ENCODE data around the gene CCL18. TPM values are rescaled to one million over a fixed set of nuclear protein-coding genes. Genes with fewer than 3 reads are reported as not detected.
"Not testable (repeated sequence)": the region's sequence is repeated elsewhere in the genome, so short reads cannot be mapped to it uniquely, and the experiment has no call there.

Gene CCL18
- polyA plus RNA-seq, 1 donor from 2014 or later, result not detected

- no peaks in the 10 kb centered on the region for H3K79me2 ChIP-seq (replicated peaks; ENCODE audit: insufficient read depth, low read length)
- no peak overlapping the region for H2AFZ ChIP-seq (ENCODE audit: low read depth, low read length)
- no peaks in the 10 kb centered on the region for H3K9me2 ChIP-seq (ENCODE audit: insufficient read depth, low read length)
- no peak overlapping the region for H3K27ac ChIP-seq (ENCODE audit: low read length)
- H3K27me3 ChIP-seq (ENCODE audit: insufficient read depth, low read depth, low read length), result no peaks in the 10 kb centered on the region
- H3K4me3 ChIP-seq (ENCODE audit: low read length), result no peak overlapping the region
- no peaks in the 10 kb centered on the region for H4K20me1 ChIP-seq (ENCODE audit: insufficient read depth)
- no peaks in the 10 kb centered on the region for H3F3A ChIP-seq (ENCODE audit: insufficient read depth, low read length, poor library complexity, severe bottlenecking)
- TF ChIP-seq TAF1 (IDR thresholded peaks at IDR 0.05; ENCODE audit: low read depth) (no peak), CTCF (IDR thresholded peaks at IDR 0.05; ENCODE audit: poor library complexity, severe bottlenecking) (no peak), EZH2 (IDR thresholded peaks at IDR 0.05; ENCODE audit: borderline replicate concordance, insufficient read depth, low read length, poor library complexity, severe bottlenecking) (no peak), RAD21 (conservative IDR thresholded peaks at IDR 0.05) (no peak), POLR2AphosphoS5 (IDR thresholded peaks at IDR 0.05) (no peak), EP300 (conservative IDR thresholded peaks at IDR 0.05; ENCODE audit: poor library complexity, severe bottlenecking) (no peak), MXI1 (conservative IDR thresholded peaks at IDR 0.05; ENCODE audit: poor library complexity, severe bottlenecking) (no peak), SMC3 (conservative IDR thresholded peaks at IDR 0.05; ENCODE audit: poor library complexity) (no peak)
- TF ChIP-seq, protein P1, sequence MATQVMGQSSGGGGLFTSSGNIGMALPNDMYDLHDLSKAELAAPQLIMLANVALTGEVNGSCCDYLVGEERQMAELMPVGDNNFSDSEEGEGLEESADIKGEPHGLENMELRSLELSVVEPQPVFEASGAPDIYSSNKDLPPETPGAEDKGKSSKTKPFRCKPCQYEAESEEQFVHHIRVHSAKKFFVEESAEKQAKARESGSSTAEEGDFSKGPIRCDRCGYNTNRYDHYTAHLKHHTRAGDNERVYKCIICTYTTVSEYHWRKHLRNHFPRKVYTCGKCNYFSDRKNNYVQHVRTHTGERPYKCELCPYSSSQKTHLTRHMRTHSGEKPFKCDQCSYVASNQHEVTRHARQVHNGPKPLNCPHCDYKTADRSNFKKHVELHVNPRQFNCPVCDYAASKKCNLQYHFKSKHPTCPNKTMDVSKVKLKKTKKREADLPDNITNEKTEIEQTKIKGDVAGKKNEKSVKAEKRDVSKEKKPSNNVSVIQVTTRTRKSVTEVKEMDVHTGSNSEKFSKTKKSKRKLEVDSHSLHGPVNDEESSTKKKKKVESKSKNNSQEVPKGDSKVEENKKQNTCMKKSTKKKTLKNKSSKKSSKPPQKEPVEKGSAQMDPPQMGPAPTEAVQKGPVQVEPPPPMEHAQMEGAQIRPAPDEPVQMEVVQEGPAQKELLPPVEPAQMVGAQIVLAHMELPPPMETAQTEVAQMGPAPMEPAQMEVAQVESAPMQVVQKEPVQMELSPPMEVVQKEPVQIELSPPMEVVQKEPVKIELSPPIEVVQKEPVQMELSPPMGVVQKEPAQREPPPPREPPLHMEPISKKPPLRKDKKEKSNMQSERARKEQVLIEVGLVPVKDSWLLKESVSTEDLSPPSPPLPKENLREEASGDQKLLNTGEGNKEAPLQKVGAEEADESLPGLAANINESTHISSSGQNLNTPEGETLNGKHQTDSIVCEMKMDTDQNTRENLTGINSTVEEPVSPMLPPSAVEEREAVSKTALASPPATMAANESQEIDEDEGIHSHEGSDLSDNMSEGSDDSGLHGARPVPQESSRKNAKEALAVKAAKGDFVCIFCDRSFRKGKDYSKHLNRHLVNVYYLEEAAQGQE (IDR thresholded peaks at IDR 0.05; ENCODE audit: borderline replicate concordance), result no peak
- H3K36me3 ChIP-seq (ENCODE audit: insufficient read depth, low read length), result no peaks in the 10 kb centered on the region
- no peak overlapping the region for H3K4me2 ChIP-seq (ENCODE audit: low read length)
- H3K9ac ChIP-seq (ENCODE audit: low read length), result no peak overlapping the region
- H3K9me3 ChIP-seq (ENCODE audit: low read length), result no peaks in the 10 kb centered on the region
Observed at GRCh38 chr17:36106493-36106835, 42.4 kb downstream of the CCL18 start.

DNA sequence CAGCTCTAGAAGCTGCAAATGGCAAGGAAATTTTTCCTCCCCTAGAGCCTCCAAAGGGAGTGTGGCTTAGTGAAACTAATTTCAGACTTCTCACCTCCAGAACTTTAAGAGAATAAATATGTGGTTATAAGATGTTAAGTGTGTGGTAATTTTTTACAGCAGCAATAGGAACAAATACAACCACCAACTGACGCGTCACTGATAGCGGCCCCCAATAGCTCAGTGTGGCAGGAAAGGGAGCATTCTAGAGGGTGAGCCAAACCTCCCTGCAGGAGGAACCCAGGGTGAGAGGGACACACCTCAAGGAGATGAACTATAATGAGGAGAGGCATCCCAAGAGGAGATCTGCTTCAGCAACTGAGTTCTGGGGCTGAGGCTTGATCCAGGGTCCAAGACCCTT, 43.6 kb downstream of the CCL18 start:
- no peaks in the 10 kb centered on the region for H3K9me3 ChIP-seq (ENCODE audit: low read length)
- H3F3A ChIP-seq (ENCODE audit: insufficient read depth, low read length, poor library complexity, severe bottlenecking), result no peaks in the 10 kb centered on the region
- TF ChIP-seq EP300 (conservative IDR thresholded peaks at IDR 0.05; ENCODE audit: poor library complexity, severe bottlenecking) (no peak), EZH2 (IDR thresholded peaks at IDR 0.05; ENCODE audit: borderline replicate concordance, insufficient read depth, low read length, poor library complexity, severe bottlenecking) (no peak), TAF1 (IDR thresholded peaks at IDR 0.05; ENCODE audit: low read depth) (no peak), SMC3 (conservative IDR thresholded peaks at IDR 0.05; ENCODE audit: poor library complexity) (no peak), RAD21 (conservative IDR thresholded peaks at IDR 0.05) (no peak), POLR2AphosphoS5 (IDR thresholded peaks at IDR 0.05) (no peak), MXI1 (conservative IDR thresholded peaks at IDR 0.05; ENCODE audit: poor library complexity, severe bottlenecking) (no peak), CTCF (IDR thresholded peaks at IDR 0.05; ENCODE audit: poor library complexity, severe bottlenecking) (no peak)
- TF ChIP-seq, protein P1 (IDR thresholded peaks at IDR 0.05; ENCODE audit: borderline replicate concordance), result no peak
- no peaks in the 10 kb centered on the region for H3K9me2 ChIP-seq (ENCODE audit: insufficient read depth, low read length)
- no peak overlapping the region for H3K4me3 ChIP-seq (ENCODE audit: low read length)
- H3K9ac ChIP-seq (ENCODE audit: low read length), result no peak overlapping the region
- H3K79me2 ChIP-seq (replicated peaks; ENCODE audit: insufficient read depth, low read length), result no peaks in the 10 kb centered on the region
- H2AFZ ChIP-seq (ENCODE audit: low read depth, low read length), result no peak overlapping the region
- H3K4me2 ChIP-seq (ENCODE audit: low read length), result no peak overlapping the region
- H3K27me3 ChIP-seq (ENCODE audit: insufficient read depth, low read depth, low read length), result no peaks in the 10 kb centered on the region
- no peaks in the 10 kb centered on the region for H4K20me1 ChIP-seq (ENCODE audit: insufficient read depth)
- no peak overlapping the region for H3K27ac ChIP-seq (ENCODE audit: low read length)
- no peaks in the 10 kb centered on the region for H3K36me3 ChIP-seq (ENCODE audit: insufficient read depth, low read length)

DNA sequence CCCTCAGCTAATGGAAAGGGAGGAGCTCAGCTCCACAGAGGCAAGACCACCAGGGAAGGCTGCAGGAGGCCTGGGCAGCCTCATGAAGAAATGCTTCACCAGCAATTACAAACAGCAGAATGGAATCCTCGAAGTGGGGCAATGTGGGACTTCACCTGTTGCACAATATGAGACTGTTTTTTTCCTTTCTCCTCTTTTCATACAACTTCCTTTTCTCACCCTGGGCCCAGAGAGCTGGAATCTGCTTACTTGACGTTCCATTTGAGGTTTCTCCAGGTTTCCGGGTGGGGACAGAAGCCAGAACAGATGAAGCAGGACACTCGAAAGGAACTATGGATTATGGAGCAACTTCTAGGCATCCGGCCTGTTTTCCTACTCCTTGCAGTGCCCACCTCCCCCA, 44.2 kb downstream of the CCL18 start:
- H3K9me3 ChIP-seq (ENCODE audit: low read length); H3K9ac ChIP-seq (ENCODE audit: low read length); H3K27me3 ChIP-seq (ENCODE audit: insufficient read depth, low read depth, low read length); H4K20me1 ChIP-seq (ENCODE audit: insufficient read depth); H3K4me3 ChIP-seq (ENCODE audit: low read length); H3K9me2 ChIP-seq (ENCODE audit: insufficient read depth, low read length); H2AFZ ChIP-seq (ENCODE audit: low read depth, low read length); H3K4me2 ChIP-seq (ENCODE audit: low read length); H3K79me2 ChIP-seq (replicated peaks; ENCODE audit: insufficient read depth, low read length); H3K36me3 ChIP-seq (ENCODE audit: insufficient read depth, low read length); H3K27ac ChIP-seq (ENCODE audit: low read length); H3F3A ChIP-seq (ENCODE audit: insufficient read depth, low read length, poor library complexity, severe bottlenecking): not testable (repeated sequence)
